NCI-H2107 treated with DMSO at 0.1 percent for 48 hours (cell line): ENCODE data around the gene OTOS.

Experiments used
- DNase-seq: peaks from one replicate; lab custom pipeline; 2025; ENCODE audit not compliant: unreplicated experiment; lab: John Stamatoyannopoulos, UW

The OTOS gene

DNA sequence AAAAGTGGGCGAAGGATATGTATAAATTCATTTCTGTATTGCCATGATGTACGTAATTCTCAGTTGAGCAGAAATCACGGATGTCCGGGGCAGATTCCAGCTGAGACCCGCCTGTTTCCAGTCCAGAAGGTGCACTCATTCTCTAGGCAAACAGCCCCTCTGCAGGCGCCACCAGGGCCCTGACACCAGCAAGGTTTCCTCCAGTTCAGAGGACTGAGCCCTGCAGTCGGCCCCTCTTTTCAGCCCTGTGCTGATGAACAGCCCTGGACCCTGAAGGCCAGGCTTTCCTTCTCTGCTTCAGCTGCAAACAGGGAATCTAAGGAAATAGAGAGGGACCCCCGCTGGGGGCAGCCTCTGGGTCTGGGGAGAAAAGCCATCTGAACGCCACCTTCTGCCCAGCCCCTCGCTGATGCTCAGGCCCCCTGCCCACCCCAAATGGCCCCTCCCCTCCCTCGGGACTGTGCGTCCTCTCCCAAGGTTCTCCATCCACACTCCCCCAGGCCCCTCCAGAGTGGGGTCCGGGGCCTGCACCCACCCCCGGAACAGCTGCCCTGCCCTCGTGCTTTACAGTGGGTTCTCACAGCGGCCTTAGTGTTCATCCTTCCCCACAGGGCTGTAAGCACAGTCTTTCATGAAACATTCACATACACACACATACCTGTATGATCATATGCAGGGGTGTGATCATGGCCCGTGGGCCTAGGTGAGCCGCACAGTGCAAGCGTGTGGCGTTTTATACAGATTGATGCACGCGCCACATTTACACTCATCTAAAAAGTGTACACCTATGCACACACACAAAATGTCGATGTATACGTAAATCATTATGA is 16.4 kb downstream of the OTOS start:
- DNase-seq, result no peak

GRCh38 chr2:240121675-240122074 is 18.8 kb downstream of the OTOS start:
- DNase-seq, result no peak

- DNase-seq, result no peak
These were observed 19.3 kb downstream of the OTOS start for GRCh38 chr2:240121190-240121589.

DNA sequence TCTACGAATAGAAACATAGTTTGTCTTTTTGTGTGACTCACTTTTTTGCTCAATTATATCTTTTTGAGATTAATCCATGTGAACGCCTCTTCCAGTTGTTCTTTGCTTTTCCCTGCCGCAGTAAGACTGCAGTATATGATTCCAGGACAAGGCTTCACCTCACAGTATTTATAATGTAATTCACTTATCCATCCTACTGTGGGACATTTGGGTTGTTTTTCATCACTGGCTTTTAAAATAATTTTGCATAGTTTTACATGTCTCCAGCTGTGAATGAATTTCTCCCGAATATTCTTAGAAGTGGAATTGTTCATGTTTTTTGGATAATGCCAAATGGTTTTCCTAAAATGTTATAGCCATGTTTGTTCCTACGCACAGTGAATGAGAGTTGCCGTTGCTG is 26.2 kb downstream of the OTOS start:
- no peak for DNase-seq

- DNase-seq, result no peak
These were observed 27.4 kb downstream of the OTOS start for GRCh38 chr2:240112914-240113690.

- no peak for DNase-seq
These were observed 29.2 kb downstream of the OTOS start for GRCh38 chr2:240111253-240111652.

GRCh38 chr2:240109386-240109785 is 31.1 kb downstream of the OTOS start:
- no peak for DNase-seq

GRCh38 chr2:240107477-240107796 is 33.0 kb downstream of the OTOS start:
- DNase-seq, result no peak

DNA sequence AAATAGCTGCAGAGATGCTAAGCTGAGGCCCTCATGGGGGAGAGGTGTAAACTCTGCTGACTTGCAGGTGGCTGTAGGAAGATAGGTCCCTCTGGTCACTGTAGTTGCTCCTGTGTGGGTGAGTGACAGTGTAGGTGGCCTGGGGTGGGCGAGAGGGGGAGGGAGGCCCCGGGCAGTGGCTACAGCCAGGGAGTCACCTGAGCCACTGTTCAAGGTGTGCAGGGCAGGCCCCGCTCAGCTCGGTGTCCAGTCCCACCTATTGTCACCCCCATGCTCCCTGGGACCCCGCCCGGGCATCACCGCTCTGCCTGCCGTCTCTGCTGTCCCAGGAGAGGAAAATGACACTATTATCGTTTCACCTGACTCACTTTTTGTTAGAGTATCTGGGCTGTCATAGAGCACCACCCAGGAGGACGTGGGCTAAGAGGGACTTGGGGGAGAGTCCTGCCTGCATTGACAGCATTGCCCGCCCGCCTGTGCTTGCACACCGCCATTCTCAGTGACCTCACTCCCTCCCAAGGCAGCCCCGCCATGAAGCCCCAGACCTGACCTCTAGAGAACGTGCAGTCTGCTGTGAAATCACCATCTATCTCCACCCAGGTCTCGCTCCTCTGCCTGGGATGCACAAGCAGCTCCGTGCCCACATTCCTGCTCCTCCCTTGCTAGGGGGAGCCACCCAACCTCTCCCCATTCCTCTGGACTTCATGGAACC is 33.5 kb downstream of the OTOS start:
- no peak for DNase-seq

GRCh38 chr2:240105982-240106381 is 34.5 kb downstream of the OTOS start:
- DNase-seq, result no peak

DNA sequence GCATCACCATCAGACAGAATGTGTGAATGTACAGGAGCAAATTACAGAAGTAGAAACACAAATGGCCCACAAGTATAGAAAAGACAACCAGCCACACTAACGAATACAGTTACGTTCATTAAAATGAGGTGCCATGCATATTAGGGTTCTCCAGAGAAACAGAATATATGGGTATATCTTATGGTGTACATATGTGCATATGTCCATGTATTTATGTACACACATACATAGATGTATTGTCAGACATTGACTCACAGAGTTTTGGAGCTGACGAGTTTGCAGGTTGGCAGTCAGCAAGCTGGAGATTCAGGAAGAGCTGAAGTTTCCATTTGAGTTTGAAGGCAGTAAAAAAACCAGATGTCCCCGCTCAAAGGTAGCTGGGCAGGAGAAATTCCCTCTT is 37.3 kb downstream of the OTOS start:
- no peak for DNase-seq

- DNase-seq, result no peak
These were observed 42.1 kb downstream of the OTOS start for GRCh38 chr2:240098349-240098748.

DNA sequence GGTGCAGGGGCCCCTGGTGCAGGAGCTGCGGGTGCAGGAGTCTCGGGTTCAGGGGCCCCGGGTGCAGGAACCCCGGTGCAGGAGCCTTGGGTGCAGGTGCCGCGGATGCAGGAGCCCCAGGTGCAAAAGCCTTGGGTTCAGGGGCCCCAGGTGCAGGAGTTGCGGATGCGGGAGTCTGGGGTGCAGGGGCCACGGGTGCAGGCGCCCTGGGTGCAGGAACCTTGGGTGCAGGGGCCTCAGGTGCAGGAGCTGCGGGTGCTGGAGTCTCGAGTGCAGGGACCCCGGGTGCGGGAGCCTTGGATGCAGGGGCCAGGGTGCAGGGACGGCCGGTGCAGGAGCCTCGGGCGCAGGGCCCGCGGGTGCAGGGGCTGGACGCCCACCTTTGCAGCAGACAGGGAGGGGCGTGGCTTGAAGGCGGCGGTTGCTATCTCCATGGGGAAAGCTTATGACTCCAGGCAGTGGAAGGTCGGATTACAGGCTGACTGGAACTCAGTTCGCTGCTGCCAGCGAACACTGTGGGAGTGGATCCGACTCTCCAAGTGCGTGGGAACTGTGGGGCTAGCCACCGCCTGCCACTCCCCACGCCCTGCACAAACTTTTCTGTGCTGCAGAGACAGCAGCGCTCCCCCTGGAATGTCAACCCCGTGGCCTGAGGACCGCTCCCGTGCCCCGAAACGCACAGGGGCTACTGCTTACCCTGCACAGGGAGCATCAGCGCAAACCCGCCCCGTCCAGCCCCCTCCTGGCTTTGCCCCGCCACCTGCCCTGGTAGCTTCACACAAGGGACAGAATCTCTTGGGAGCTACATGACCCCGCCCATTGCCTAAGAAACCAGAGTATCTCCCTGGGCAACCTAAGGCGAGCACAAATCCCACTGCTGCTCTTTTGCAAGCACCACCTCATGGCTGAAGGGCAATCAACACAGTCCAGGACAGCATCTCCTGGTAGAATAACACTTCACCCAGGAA is 44.6 kb downstream of the OTOS start:
- peak; percentile 23 for DNase-seq

GRCh38 chr2:240089306-240089705 is 51.2 kb downstream of the OTOS start:
- no peak for DNase-seq
